Tibial artery (tissue), 4 donors: ENCODE data around the gene IGFBP2.

Experiments
- DNase-seq, 2 donors: peaks; one replicate each; pipeline ENCODE4 v3.0.0-alpha.2; 2019
- H3K27ac ChIP-seq, 2 donors: fragments of 200-600 bp; sonication (generic) in 1 of 2; 1 replicate in 1 of 2; 2 replicates in 1 of 2; pipeline ENCODE4 v1.5.1; 2018 to 2019; ENCODE audit warnings: mild to moderate bottlenecking in 1 of 2
- H3K27me3 ChIP-seq, 2 donors: fragments of 200-600 bp; sonication (generic) in 1 of 2; one replicate each; pipeline versions ENCODE4 v1.5.1 to v1.6.0; 2016 to 2019
- H3K36me3 ChIP-seq, 3 donors: fragments of 200-600 bp; sonication (generic) in 2 of 3; one replicate each; pipeline ENCODE4 v1.5.1; 2016 to 2019; ENCODE audit warnings: mild to moderate bottlenecking in 2 of 3
- H3K4me1 ChIP-seq, 4 donors: fragments of 200-600 bp; sonication (generic) in 2 of 4; 1 replicate in 3 of 4; 2 replicates in 1 of 4; pipeline ENCODE4 v1.5.1; 2016 to 2019
- H3K4me3 ChIP-seq, 2 donors: fragments of 200-600 bp; sonication (generic) in 1 of 2; 1 replicate in 1 of 2; 2 replicates in 1 of 2; pipeline ENCODE4 v1.5.1; 2018 to 2019; ENCODE audit warnings: mild to moderate bottlenecking in 2 of 2
- H3K9me3 ChIP-seq, 3 donors: fragments of 200-600 bp; sonication (generic) in 1 of 3; one replicate each; pipeline ENCODE4 v1.5.1; 2016 to 2019
- intact Hi-C: fragments of 100-400 bp; cut with DNase I; formaldehyde crosslinking; loops from one replicate; pipeline ENCODE4 v1.15.0; 2023; ENCODE audit warnings: low total_unique reads
- TF ChIP-seq, protein P1 (sequence below), 2 experiments: fragments of 200-600 bp in 1 of 2; fragments of 450-650 bp in 1 of 2; IDR thresholded peaks; one replicate each; pipeline ENCODE4 v1.5.1; 2017 to 2019; ENCODE audit warnings: antibody characterized with exemption in 2 of 2, mild to moderate bottlenecking in 1 of 2, moderate library complexity in 1 of 2

The IGFBP2 gene

DNA sequence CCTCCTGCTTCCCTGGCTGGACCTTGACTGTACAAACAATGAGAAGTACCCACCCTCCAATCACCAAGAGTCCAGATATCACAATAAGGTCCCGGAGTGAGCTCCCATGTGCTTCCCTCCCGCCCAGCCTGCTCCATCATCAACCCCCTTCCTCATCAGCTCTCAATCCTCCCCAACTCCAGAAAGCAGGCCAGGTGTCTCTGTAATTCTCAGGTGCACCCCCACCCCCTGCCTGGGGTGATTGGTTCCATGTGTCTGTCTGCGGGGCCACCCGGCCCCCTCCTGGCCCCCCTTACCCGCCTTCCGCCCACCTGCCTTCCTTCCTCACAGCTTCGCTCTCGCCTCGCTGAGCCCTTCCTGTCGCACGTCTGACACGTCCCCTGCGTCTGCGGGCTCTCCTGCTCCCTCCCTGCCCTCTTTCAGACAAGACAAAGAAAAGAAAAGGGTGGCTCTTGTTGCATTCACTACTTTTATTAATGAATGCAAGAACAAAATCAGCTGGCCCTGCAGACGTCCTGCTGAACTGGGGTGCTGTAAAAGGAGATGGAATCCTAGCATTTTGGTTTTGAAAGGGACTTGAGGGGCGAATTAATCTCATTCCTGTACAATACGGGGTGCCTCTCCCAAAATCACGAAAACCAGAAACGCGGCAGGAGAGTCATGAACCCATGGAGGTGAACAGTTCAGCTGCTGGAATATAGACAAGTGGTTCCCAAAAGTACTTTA is 26.5 kb upstream of the IGFBP2 start:
- Histone ChIP-seq H3K9me3 (no peaks in the 10 kb centered on the region), H3K27ac (no peak overlapping the region), H3K4me3 (no peak overlapping the region), H3K27me3 (peaks cover 0 to 3% of the 10 kb centered on the region in 2 donors), H3K36me3 (no peaks in the 10 kb centered on the region), H3K4me1 (no peaks in the 10 kb centered on the region)
- TF ChIP-seq, protein P1, sequence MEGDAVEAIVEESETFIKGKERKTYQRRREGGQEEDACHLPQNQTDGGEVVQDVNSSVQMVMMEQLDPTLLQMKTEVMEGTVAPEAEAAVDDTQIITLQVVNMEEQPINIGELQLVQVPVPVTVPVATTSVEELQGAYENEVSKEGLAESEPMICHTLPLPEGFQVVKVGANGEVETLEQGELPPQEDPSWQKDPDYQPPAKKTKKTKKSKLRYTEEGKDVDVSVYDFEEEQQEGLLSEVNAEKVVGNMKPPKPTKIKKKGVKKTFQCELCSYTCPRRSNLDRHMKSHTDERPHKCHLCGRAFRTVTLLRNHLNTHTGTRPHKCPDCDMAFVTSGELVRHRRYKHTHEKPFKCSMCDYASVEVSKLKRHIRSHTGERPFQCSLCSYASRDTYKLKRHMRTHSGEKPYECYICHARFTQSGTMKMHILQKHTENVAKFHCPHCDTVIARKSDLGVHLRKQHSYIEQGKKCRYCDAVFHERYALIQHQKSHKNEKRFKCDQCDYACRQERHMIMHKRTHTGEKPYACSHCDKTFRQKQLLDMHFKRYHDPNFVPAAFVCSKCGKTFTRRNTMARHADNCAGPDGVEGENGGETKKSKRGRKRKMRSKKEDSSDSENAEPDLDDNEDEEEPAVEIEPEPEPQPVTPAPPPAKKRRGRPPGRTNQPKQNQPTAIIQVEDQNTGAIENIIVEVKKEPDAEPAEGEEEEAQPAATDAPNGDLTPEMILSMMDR (IDR thresholded peaks at IDR 0.05), result no peak
- intact Hi-C loops, result no loop called here
- DNase-seq, result no peak

DNA sequence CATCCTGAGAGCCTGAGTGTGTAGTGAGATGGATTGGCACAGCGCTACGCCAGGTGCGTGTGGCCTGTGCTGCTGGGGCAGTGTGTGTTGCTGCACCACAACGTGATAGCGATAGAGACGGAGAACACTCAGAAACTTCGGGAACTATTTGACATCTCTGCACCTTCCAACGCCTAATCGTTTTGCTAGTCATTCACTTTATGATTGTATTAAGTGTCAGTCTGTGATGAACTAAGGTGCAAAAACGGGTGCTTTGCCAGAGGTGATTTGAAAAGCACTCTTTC is 26.0 kb upstream of the IGFBP2 start:
- no peaks in the 10 kb centered on the region for H3K36me3 ChIP-seq
- intact Hi-C loops, result no loop called here
- no peaks in the 10 kb centered on the region for H3K9me3 ChIP-seq
- TF ChIP-seq, protein P1 (IDR thresholded peaks at IDR 0.05), result no peak
- peaks cover 0 to 3% of the 10 kb centered on the region in 2 donors for H3K27me3 ChIP-seq
- DNase-seq, result no peak
- H3K4me3 ChIP-seq, result no peak overlapping the region
- no peaks in the 10 kb centered on the region for H3K4me1 ChIP-seq
- no peak overlapping the region for H3K27ac ChIP-seq

DNA sequence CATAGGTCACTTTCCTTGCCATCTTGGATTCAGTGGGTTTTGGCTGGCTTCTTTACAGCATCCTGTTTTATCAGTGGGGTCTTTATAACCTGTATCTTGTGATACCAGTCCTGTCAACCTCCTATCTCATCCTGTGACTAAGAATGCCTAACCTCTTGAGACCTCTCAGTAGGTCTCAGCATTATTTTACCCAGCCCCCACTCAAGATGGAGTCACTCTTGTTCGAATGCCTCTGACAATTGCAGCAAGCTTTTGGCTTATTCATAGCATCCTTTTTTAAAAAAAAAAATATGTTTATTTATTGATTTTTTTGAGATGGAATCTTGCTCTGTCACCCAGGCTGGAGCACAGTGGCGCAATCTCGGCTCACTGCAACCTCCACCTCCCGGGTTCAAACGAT is 24.7 kb upstream of the IGFBP2 start:
- no peaks in the 10 kb centered on the region for H3K36me3 ChIP-seq
- TF ChIP-seq, protein P1 (IDR thresholded peaks at IDR 0.05), result no peak
- intact Hi-C loops, result no loop called here
- H3K27me3 ChIP-seq, result peaks cover 0 to 3% of the 10 kb centered on the region in 2 donors
- H3K27ac ChIP-seq, result no peak overlapping the region
- H3K4me3 ChIP-seq, result no peak overlapping the region
- no peak for DNase-seq
- H3K4me1 ChIP-seq, result no peaks in the 10 kb centered on the region
- H3K9me3 ChIP-seq, result no peaks in the 10 kb centered on the region

DNA sequence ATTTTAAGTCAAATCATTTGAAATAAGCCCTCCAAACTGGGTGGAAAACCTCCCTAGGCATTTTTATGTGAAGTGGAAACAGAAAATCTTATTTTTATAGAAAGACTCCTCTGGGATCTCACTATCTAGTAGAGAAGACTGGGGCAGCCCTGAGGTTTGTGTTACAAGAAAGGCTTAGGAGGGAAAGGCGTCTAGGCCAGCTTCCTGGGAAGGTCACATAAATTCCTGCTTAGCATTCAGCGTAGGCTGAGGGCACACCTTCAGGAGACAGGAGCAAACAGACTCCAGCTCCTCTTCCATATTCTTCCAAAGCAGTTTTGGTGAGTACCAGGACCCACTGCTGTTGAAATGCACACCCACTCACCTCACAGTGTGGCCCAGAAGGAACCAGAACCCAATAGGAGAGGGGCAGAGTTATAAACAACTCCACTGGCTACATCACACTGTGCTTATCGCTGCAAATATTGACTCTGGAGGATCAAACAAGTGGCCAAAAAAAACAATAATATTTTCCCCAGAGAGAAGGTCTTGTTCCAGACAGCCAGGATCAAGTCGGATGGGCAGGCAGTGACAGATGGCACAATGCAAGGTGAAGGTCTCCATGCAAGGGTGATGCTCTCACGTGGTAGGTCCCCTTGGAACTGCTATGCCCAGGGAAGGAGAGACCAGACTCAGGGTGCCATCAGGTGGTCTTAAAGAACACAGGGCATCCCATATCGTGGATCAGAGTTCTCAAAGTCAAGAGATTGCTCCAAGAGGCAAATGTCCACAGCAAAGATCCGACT is 17.7 kb upstream of the IGFBP2 start:
- no peak for DNase-seq
- TF ChIP-seq, protein P1 (IDR thresholded peaks at IDR 0.05), result no peak
- no peaks in the 10 kb centered on the region for H3K27me3 ChIP-seq
- H3K9me3 ChIP-seq, result no peaks in the 10 kb centered on the region
- intact Hi-C loops, result loop anchor here (5.0 kb wide), 1 partner anchor 33 kb away; no protein-coding TSS in a partner anchor
- H3K27ac ChIP-seq, result no peak overlapping the region
- H3K4me3 ChIP-seq, result no peak overlapping the region
- no peaks in the 10 kb centered on the region for H3K36me3 ChIP-seq
- H3K4me1 ChIP-seq, result peaks cover 0 to 19% (median 8%) of the 10 kb centered on the region in 4 donors

DNA sequence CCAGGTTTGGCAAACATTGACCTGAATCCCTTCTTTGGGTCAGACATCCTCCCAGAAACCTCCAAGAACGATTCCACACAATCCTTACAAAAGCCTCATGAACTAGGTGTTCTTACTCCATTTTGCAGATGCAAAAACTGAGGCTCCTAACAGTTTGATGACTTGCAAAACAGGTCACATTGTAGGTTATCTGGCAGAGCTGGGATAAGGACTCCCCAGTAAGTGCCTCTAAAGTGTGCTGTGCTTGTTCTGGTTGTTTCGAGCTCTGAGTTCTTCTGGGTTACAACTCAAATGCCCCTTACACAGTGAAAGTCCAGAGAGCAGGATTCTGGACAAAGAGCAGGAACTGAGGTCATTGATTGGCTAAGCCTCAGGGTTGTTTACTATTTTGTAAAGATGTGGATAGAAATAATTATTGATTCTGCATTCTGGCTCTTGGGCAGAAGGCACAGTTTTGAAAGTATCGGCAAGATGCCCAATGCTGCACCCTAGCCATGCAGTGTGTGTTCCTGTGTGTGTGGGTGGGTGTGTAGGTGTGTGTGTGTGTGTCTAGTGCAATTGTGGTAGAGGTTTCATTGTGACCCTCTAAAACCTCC is 17.0 kb upstream of the IGFBP2 start:
- TF ChIP-seq, protein P1 (IDR thresholded peaks at IDR 0.05), result no peak
- Histone ChIP-seq H3K27me3 (no peaks in the 10 kb centered on the region), H3K9me3 (no peaks in the 10 kb centered on the region), H3K36me3 (no peaks in the 10 kb centered on the region), H3K4me1 (peaks cover 0 to 26% (median 14%) of the 10 kb centered on the region in 4 donors), H3K4me3 (no peak overlapping the region), H3K27ac (no peak overlapping the region)
- intact Hi-C loops, result loop anchor here (5.0 kb wide), 1 partner anchor 34 kb away; no protein-coding TSS in a partner anchor
- no peak for DNase-seq
